ENCODE measurements around the gene SMYD3. TPM values are rescaled to one million over a fixed set of nuclear protein-coding genes. Genes with fewer than 3 reads are reported as not detected.
"Not testable (repeated sequence)": the region's sequence is repeated elsewhere in the genome, so short reads cannot be mapped to it uniquely, and the experiment has no call there.

Gene SMYD3
- total RNA-seq, 1 donor from 2014 or later = 22.9 TPM

GRCh38 chr1:245825128-245825901 lies 681.8 kb downstream of the SMYD3 start:
- intact Hi-C loops (cut with micrococcal nuclease) = no loop called here

GRCh38 chr1:245823408-245824147 lies 683.5 kb downstream of the SMYD3 start:
- intact Hi-C loops (cut with micrococcal nuclease) = no loop called here

- intact Hi-C loops (cut with micrococcal nuclease) = no loop called here
Observed at GRCh38 chr1:245822996-245823395, 684.1 kb downstream of the SMYD3 start.

- intact Hi-C loops (cut with micrococcal nuclease) = not testable (repeated sequence)
Observed at GRCh38 chr1:245818363-245818762, 688.7 kb downstream of the SMYD3 start.

- intact Hi-C loops (cut with micrococcal nuclease) = not testable (repeated sequence)
Observed at GRCh38 chr1:245816496-245816895, 690.6 kb downstream of the SMYD3 start.

DNA sequence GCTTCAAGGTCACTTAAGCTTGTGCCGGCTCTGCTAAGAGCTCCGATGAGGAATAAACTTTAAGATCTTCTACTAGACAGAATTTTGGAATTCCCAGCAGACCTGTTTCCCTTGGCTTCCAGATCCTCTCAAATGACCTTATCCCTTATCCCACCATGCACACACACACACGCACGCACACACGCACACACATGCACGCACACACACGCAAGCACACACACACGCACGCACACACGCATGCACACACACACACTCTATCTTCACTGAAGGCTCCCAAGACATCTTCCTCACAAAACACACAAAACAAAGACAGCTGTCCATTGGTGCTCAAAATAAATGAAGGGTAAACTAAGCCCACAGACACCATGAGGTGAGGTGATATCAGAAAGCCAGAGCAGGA lies 692.4 kb downstream of the SMYD3 start:
- intact Hi-C loops (cut with micrococcal nuclease) = no loop called here

- intact Hi-C loops (cut with micrococcal nuclease) = no loop called here
Observed at GRCh38 chr1:245812278-245812677, 694.8 kb downstream of the SMYD3 start.

DNA sequence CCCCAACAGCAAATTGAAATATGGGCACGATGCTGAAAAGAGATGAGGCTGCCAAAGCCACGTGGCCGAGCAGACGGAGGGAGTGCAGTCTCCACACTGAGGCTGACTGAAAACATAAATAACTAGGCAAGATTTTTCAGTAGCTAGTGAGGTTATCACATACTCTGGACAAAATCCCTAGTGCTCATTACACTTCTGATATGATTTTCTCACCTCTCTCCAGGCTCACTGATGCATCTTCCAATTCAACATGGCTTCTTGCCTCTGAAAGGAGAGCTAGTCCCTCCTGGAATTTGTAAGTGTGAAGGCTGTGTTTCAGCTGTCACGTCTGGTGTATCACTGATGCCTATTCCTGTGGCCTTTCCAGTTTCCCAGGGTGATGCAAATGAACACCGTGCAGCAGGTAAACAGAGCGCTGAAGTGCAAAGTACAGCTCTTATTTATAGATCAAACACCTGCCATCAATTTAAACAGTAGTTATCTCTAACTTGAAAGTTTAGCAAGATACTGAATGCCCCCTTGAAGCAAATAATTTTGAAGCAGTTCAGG lies 696.2 kb downstream of the SMYD3 start:
- intact Hi-C loops (cut with micrococcal nuclease) = no loop called here

DNA sequence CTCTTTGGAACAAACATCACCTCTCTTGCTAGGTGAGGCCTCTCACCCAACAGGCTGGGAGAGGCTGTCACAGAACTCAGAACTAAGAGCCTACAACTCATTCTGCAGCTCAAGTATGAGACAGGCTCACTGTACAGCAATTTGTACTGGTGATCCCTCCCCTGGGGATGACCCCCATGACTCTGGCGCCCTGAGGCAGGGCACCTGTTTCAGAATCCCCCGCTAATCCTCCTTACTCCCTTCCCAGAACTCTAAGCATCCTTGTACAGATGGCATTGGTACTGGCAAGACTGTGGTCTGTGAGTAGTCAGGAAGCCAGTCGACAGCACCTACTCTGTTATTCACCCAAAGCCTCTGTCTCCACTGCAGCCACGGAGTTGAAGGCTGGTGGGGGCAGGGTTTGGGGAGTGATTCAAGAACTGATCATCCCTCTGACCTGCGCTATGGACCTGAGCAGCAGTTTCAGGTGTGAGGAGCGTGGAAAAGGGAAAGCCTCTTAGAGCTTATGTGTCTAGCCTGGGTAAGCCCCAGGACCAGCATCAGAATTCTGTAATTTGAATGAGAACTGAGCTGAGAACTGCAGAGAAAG lies 696.8 kb downstream of the SMYD3 start:
- intact Hi-C loops (cut with micrococcal nuclease) = no loop called here

GRCh38 chr1:245809361-245809760 lies 697.7 kb downstream of the SMYD3 start:
- intact Hi-C loops (cut with micrococcal nuclease) = no loop called here

DNA sequence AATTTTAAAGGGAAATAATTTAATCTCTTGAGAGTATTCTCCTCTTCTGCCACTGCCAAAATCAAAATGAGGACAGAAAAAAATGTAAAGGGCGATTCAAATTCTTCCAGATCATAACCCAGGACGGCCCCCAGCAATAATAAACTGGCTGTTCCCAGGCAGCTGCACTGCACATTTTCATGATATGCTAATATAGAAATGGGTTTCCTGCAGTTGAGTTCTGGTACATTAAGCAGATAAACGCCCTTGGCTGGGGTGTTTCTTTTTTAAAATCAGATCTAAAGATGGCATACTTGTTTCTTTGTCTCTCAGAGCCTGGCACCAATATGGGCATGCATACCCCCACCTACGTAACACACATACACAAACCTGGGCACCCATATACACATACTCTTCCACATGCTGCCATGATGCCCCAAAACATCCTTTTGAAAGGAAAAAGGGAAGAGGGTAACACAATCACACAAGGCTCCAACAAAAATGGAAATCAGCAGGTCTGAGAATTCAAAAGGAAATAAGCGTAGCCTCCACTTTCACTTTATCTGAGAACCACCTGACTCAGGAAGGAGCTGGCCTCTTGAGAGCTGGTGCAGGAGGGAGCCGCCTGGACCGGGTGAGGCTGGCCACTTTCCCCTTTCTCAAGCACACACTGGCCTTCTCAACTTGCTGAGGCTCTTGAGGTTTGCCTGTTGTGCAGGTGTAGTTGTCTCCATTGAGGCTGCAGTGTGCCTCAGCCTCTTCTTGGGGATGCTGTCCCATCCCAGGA lies 698.9 kb downstream of the SMYD3 start:
- intact Hi-C loops (cut with micrococcal nuclease) = no loop called here

- intact Hi-C loops (cut with micrococcal nuclease) = no loop called here
Observed at GRCh38 chr1:245807306-245807705, 699.8 kb downstream of the SMYD3 start.

DNA sequence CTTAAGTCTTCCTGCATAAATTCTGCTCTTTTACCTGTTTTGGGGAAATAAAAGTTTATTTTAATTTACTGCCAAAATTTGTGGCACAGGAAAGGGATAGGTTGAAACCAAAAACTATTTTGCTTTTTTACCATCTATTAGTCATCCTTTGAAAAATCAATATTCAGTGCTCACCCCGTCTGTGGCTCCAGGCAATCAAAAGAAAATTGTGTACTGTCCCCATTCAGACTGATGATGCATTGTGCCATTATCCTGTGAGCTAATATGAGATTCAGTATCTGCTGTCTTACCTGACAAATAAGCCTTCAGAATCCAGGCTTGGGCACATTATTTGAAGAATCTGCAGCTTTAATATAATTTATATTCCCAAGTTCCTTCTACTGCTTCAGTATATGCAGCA lies 701.5 kb downstream of the SMYD3 start:
- intact Hi-C loops (cut with micrococcal nuclease) = no loop called here

- intact Hi-C loops (cut with micrococcal nuclease) = no loop called here
Observed at GRCh38 chr1:245804696-245805095, 702.4 kb downstream of the SMYD3 start.

DNA sequence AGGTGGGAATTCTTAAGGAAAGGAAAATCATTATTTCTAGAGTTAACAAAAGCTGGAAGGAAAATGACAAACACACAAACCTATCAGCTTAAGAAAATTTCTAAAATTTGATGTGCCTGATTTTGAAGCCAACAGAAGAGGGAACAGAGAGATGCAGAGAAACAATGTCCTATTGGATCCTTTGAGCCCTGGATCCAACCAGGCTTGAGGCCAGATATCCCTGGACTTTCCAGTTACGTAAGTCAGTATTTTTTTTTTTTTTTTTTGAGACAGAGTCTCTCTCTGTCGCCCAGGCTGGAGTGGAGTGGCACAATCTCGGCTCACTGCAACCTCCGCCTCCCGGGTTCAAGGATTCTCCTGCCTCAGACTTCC lies 703.4 kb downstream of the SMYD3 start:
- intact Hi-C loops (cut with micrococcal nuclease) = no loop called here

DNA sequence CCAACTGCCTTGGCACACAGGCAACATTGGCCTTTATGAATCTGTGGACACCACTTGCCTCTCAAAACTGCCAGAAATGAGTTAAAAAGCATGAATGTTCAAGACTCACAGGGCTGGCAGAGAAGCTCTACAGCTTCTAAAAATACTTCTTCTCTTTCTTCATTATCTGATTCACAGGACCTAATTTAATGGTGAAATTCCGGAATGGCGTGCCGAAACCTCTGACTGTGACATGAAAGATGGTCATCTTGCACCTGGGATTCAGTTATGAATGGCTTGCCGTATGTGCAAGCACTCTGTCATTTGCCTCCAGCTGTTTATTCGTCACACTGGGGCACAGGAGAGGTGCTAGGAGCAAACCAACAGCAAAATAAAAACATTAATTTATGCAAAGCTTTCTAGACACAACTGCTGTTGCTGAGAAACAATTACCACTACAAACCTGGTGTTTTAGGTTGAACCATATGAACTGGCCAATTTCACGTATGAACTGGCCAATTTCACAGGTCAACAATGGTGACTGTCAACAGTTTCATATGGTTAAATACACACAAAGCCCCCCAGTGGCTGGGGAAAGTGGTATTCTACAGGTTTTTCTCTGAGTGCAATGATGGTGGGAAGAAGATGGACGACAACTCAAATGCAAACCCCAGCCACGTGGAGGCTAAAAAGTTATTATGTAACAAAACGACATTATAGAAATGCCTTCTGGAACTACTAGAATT lies 704.0 kb downstream of the SMYD3 start:
- intact Hi-C loops (cut with micrococcal nuclease) = no loop called here

- intact Hi-C loops (cut with micrococcal nuclease) = no loop called here
Observed at GRCh38 chr1:245800901-245801605, 706.0 kb downstream of the SMYD3 start.

- intact Hi-C loops (cut with micrococcal nuclease) = no loop called here
Observed at GRCh38 chr1:245798349-245798711, 708.7 kb downstream of the SMYD3 start.

DNA sequence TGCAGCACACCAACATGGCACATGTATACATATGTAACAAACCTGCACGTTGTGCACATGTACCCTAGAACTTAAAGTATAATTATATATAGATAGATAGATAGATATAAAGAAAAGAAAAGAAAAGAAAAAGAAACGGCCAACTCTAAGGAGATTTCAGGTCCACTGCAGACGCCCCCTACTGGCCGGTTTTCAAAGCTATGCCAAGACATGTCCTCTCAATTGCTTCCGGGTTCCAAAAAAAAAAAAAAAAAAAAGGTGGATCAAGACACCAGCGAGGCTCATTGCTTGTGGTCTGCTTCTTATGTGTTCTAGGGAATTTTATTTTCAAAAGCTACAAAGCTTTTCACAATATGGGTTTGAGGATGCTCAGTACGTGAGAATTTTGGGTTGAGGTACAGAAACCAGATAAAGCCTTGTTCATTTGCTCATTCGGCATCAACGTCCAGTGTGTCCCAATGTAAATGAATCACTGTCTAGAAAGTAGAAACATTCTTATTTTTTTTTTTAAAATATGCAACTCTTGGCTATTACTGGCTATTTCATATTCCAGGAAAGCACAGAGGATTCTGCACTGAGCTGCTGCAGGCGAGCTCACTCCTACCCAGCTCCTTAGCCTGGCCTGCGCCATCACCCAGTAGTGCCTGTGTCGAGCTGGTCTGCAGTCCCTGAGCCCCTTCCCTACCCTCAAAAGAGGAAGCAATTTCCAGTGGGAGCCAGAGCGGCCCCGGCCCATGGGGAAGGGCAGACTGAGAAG lies 709.3 kb downstream of the SMYD3 start:
- intact Hi-C loops (cut with micrococcal nuclease) = no loop called here
